GM18498 (cell line): ENCODE data around the gene GRAP.

Experiments used
- ATAC-seq: cut with Tn5 transposase; IDR thresholded peaks from one replicate; pipeline ENCODE4 v1.9.1; 2021; ENCODE audit warnings: mild to moderate bottlenecking, moderate library complexity; ENCODE audit not compliant: unreplicated experiment

The GRAP gene

GRCh38 chr17:19004421-19005136 lies 42.2 kb downstream of the GRAP start, which contains the start of gene FAM83G:
Gene FAM83G, minus strand, starts transcription at chr17:19004764. Its CDS starts 723 bp downstream, at chr17:19004041.
- ATAC-seq: peak; percentile 87

DNA sequence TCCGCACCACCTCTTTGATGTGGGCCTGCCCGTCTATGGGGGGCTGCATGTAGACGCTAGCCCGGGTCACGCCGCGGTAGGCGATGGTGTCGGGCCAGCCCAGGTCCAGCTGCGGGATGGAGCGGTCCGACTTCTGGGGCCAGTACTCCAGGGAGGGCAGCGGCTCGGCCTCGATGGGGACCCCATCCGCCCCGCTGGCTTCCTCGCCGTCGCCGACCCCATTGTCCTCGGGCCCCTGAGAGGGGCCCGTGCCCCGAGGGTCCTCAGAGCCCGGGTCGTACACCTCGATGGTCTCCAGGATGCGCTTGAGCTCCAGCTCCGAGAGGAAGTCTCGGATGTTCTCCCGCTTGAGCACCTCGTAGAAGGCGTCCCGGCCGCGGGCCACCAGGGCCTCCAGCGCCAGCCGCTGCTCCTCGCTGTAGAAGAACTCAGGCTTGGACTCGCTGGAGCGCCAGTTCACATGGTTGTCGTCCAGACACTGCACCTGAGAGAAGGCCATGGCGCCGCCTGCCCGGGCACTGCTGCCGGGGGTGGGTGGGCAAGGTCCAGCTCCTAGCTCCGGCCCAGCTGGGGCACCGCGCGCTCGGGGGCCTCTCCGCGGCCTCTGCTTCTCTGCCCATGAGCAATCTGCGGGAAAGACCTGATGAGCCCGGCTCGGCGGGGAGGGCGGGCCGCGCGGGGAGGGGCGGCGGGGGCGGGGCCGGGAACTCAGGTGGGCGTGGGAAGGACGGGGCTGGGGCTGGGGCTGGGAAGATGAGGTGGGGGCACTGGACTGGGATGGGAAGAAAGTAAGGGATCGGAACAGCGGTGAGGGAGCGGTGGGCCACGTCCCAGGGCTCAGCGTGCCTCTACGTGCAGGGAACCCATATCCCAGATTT lies 43.0 kb downstream of the GRAP start:
- ATAC-seq: no peak

GRCh38 chr17:19002805-19003542 lies 43.8 kb downstream of the GRAP start:
- ATAC-seq: no peak

DNA sequence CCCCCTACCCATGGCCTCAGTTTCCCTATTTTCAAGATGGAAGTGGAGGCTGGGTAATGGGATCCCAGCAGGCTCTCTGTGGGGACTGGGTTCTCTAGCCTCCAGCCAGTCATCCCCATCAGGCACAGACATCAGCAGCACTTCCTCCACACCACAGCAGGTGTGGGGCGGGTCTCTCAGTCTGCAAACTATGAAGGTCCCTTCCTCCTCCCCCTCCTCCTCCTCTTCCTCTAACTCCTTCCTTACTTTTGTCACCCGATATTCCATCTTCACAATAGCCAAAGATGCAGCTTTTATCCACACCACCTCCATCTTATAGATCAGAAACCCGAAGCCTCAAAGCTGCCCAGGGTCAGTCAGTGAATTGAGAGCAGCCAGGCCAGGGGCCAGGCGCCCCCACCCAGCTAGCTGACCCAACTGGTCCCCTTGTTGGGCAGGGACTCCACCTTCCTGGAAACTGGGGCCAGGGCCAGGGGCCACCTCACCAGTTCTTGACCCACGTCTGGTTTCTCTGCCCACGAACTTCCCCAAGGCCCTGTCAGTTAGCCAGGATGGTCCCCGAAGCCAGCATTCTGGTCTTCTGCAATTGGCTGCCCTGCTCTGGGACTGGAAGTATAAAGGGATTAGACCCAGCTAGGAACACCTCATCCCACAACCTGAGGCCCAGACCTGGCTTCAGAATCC lies 44.7 kb downstream of the GRAP start:
- no peak for ATAC-seq

GRCh38 chr17:19000531-19001325 lies 46.0 kb downstream of the GRAP start:
- no peak for ATAC-seq

DNA sequence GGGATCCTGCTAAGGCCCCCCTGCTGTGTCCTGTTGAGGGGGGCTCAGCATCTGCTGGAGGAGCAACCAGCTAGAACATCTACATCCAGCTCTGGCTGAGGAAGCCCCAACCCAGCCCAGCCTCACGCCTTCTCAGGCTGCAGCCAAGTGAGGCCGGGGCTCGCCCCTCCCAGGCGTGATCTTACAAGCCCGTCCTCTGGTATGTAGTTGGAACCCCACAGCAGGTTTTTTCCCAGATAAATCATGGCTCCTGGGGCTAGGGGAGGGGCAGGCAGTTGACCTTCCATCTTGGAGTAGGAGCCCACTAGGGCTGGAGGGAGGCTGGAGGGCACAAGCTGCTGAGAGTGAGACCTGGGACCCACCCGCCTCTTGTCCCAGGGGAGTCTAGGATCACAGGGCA lies 46.8 kb downstream of the GRAP start:
- ATAC-seq: no peak

GRCh38 chr17:18999394-18999793 lies 47.4 kb downstream of the GRAP start:
- no peak for ATAC-seq

- no peak for ATAC-seq
Measured at GRCh38 chr17:18997650-18998196, 49.0 kb downstream of the GRAP start.

GRCh38 chr17:18996458-18996857 lies 50.3 kb downstream of the GRAP start:
- ATAC-seq: no peak

DNA sequence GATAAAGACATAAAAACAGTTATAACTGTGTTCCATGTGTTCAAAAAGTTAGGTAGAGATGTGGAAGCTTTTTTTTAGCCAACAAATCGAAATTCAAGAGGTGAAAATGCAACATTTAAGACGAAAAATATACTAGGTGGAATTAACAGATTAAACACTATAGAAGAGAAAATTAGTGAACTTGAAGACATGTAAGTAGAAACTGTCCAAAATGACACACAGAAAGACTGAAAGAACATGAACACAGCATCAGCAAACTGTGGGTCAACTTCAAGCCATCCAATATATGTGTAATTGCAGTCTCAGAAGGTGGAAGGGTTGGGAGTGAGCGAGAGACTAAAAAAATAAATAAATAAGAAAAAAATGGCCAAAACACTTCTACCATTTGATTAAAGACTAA lies 51.5 kb downstream of the GRAP start:
- ATAC-seq: no peak

GRCh38 chr17:18994631-18995030 lies 52.1 kb downstream of the GRAP start:
- ATAC-seq: no peak

- no peak for ATAC-seq
Measured at GRCh38 chr17:18993905-18994526, 52.7 kb downstream of the GRAP start.

- ATAC-seq: no peak
Measured at GRCh38 chr17:18992454-18993130, 54.2 kb downstream of the GRAP start.

GRCh38 chr17:18991531-18992315 lies 55.0 kb downstream of the GRAP start:
- ATAC-seq: no peak

GRCh38 chr17:18990331-18990730 lies 56.4 kb downstream of the GRAP start:
- no peak for ATAC-seq

DNA sequence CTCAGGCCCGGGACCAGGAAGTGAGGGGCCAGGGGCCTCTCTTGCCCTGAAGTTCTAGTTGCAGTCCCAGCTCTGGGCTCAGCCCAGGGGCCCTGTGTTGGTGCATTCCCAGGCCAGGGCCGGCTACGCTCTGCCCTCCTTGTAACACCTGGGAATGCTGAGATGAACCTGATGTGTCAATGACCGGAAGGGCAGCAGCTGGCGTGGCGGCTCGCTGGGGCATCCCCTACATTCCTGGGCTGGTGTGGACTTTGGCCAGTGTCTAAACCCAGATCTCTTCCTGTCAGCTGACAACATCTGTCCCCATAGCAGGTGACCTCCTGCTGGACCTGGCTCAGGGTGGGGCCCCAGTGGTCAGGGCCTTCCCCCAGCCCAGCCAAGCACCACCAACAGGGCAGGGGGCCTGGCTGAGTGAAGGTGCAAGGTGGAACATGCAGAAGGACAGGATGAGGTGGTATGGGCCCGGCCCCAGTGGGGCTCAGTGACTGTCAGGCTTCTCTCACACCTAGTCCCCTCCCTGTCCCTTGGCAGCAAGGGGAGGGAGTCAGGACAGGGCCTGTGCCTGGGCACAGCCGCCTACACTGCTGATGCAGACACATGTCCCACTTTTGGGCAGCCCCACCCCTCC lies 58.1 kb downstream of the GRAP start:
- ATAC-seq: no peak

- no peak for ATAC-seq
Measured at GRCh38 chr17:18987862-18988545, 58.8 kb downstream of the GRAP start.
